H54 (cell line): ENCODE data around the gene DCPS.

Experiments
- DNase-seq: peaks from one replicate; pipeline ENCODE4 v3.0.0; 2011; ENCODE audit warnings: low spot score, mixed read lengths; ENCODE audit not compliant: insufficient read length
- FAIRE-seq: peaks from 3 replicates; lab custom pipeline; 2011; peaks lifted over from hg19 to GRCh38; lab: Jason Lieb, UNC
- POLR2A ChIP-seq: IDR thresholded peaks from 2 replicates; pipeline ENCODE4 v1.6.1; 2011; ENCODE audit warnings: low read depth, mild to moderate bottlenecking, low read length

Gene DCPS

GRCh38 chr11:126279191-126279590 lies 24.7 kb upstream of the DCPS start:
- FAIRE-seq (no peak), DNase-seq (no peak)

GRCh38 chr11:126280595-126280994 lies 23.3 kb upstream of the DCPS start:
- FAIRE-seq (no peak), DNase-seq (no peak)
- TF ChIP-seq POLR2A, result no peak

More at GRCh38 chr11:126279191-126279590, 24.7 kb upstream of the DCPS start:
- TF ChIP-seq POLR2A, result no peak

DNA sequence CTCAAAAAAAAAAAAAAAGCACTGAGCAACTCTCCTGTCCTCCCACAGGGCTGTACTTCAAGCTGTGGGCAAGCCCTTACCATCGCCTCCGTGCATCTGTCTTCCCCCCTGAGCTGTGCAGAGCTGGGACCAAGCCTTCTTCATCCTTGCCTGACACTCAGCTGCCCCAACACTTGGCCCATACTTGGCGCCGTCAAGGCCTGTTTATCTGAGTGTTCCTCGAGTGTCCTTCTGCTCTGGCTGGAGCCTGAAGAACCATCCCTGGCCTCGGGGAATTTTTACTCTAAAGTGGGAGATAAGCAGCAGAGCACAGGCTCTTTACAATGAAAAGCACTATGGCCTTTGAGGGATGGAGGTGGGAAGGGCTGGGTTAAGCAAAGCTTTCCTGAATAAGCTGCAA lies 22.6 kb upstream of the DCPS start:
- FAIRE-seq (no peak), DNase-seq (no peak)
- no peak for TF ChIP-seq POLR2A

DNA sequence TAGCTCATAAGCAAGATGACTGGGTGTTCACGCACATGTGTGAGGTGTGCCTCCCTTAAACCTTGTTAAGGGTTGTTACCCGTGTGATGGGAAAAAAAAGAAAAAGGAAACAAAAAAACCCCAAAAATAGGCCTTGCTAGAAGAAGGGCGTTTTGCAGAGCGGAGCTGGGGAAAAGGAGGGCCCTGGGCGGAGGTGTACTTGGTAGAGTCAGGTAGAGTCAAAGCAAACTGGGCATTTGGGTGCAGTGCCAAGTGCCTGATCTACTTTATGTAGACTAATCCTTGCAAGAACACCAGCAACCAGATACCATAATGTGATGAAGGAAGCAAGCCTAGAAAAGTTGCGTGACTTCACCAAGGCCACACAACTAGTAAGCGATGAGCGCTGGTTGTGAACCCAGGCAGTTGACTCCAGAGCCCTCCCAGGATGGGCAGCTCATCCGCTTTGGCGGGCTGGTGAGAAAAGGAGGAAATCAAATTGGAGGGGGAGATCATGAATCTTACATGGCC lies 22.1 kb upstream of the DCPS start:
- DNase-seq, result no peak
- no peak for FAIRE-seq
- TF ChIP-seq POLR2A, result no peak

DNA sequence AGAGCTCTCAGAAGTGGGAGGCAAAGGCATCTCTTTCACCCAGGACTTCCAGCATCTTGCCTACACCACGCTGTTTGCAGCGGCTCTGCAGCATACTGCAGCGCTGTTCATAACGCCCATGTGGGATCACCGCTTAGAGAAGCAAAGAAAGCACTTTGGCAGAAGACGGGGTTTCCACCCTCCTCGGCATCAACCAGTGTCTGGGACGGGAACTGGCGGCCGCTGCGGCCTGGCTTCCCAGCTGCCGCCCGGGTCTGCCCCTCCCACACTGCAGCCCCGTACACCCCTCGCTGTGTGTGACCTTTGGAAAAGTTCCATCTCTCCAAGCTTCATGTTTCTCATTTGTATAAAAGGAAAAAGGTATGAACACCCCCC lies 21.5 kb upstream of the DCPS start:
- TF ChIP-seq POLR2A, result no peak
- DNase-seq, result no peak
- no peak for FAIRE-seq

GRCh38 chr11:126282736-126283591 lies 20.9 kb upstream of the DCPS start, which contains the start of gene TIRAP:
Gene TIRAP (plus strand): TSS chr11:126283093. CDS start chr11:126290895, 7,802 bp downstream.
- peak; percentile 56 for DNase-seq
- FAIRE-seq, result no peak

DNA sequence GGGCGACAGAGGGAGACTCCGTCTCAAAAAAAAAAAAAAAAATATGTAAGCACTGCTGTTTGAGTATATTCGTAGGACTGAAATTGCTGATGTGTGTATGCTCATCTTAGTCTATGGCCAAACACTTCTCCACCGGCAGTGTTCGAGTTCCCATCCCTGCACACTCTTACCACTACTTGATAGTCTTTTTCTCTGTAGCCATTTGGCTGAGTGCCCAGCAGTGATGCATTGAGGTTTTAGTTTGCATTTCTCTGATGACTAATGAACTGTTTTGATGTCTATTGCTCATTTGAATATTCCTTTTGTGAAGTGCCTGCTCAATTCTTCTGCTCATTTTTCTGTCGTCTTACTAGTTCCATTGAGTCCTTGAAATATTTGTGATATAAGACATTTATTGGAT lies 19.0 kb upstream of the DCPS start:
- DNase-seq, result peak; percentile 47
- FAIRE-seq, result peak; percentile 86
- TF ChIP-seq POLR2A, result no peak

More at GRCh38 chr11:126282736-126283591, 20.9 kb upstream of the DCPS start, which contains the start of gene TIRAP:
- peak; percentile 64; the same call in 1 of the 2 replicates for TF ChIP-seq POLR2A

DNA sequence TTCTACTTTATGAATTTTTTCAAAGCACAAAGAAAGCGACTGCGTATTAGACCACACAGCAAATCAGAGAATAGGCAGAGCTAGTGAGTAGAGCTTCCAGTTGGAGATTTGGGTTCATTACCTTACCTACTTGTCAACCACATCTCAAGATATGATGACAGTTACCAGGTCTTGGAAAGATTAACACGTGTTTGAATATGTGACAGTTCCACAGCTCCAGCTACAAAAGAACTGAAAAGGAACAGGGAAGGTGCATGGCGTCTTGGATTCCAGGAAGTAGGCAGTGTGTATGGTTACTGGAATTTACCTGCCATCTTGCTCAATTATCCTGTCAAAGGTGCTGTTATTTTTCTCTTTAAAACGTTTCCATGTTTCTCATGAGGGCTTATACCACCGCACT lies 15.6 kb upstream of the DCPS start:
- FAIRE-seq (no peak), DNase-seq (no peak)

GRCh38 chr11:126290887-126291286 lies 13.0 kb upstream of the DCPS start:
- DNase-seq (no peak), FAIRE-seq (no peak)

More for the DNA sequence above, 15.6 kb upstream of the DCPS start:
- TF ChIP-seq POLR2A, result no peak

DNA sequence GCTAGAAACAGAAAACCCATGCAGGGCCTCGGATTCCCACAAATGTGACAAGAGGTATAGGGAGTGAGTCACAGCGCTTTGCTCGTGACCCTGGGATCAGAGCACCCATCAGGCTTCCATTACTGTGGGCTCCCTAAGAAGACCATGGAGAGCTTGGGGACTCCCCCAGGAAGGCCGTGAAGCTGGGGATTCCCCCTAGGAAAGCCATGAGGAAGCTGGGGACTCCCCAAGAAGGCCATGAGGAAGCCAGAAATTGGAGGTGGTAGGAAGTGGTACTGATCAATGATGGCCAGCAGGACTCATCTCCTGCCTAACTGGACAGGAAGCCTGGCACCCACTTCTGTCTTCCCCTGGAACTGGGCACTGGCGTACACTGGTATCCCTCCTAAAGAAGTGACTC lies 10.1 kb upstream of the DCPS start:
- no peak for FAIRE-seq
- no peak for TF ChIP-seq POLR2A
- no peak for DNase-seq

More at GRCh38 chr11:126290887-126291286, 13.0 kb upstream of the DCPS start:
- no peak for TF ChIP-seq POLR2A

GRCh38 chr11:126297004-126297403 lies 6.9 kb upstream of the DCPS start:
- FAIRE-seq (no peak), DNase-seq (no peak)
- TF ChIP-seq POLR2A, result no peak

- DNase-seq (no peak), FAIRE-seq (no peak)
- TF ChIP-seq POLR2A, result no peak
Measured at GRCh38 chr11:126304457-126305075, 706 bp downstream of the DCPS start.

GRCh38 chr11:126305699-126306098 lies 1.8 kb downstream of the DCPS start:
- no peak for FAIRE-seq
- no peak for TF ChIP-seq POLR2A
- no peak for DNase-seq

DNA sequence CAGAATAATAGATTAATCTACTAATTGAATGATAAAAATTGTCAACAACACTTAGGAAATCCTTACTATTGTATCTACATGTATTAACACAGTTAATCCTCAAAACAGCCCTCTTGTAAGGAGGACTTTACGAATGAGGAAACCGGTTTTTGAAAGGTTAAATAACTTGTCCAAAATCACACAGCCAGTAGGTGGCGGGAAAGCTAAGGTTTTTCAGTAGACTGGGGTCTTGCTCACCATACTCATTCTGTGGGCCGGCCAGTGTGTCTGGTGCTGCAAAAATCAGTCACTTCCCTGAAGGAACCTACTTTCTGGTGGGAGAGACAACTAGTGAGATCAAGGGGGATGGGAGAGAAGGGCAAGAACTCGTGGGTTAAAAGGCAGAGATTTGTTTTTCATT lies 3.8 kb downstream of the DCPS start:
- TF ChIP-seq POLR2A, result no peak
- FAIRE-seq (no peak), DNase-seq (no peak)
